Esophagus squamous epithelium (tissue), 4 donors: ENCODE data around the gene EIF2B4.

Experiments used
- CTCF ChIP-seq, 6 experiments: fragments of 450-650 bp in 4 of 6; fragments of 200-600 bp in 2 of 6; sonication (generic) in 2 of 6; IDR thresholded peaks; one replicate each; pipeline ENCODE4 v1.5.1; 2016 to 2019; ENCODE audit warnings: antibody characterized with exemption in 6 of 6, mild to moderate bottlenecking in 4 of 6, moderate library complexity in 4 of 6
- POLR2A ChIP-seq, 4 donors: fragments of 450-650 bp; IDR thresholded peaks; one replicate each; pipeline ENCODE4 v1.6.1; 2017; ENCODE audit warnings: antibody characterized with exemption in 4 of 4, mild to moderate bottlenecking in 4 of 4, moderate library complexity in 3 of 4

DNA sequence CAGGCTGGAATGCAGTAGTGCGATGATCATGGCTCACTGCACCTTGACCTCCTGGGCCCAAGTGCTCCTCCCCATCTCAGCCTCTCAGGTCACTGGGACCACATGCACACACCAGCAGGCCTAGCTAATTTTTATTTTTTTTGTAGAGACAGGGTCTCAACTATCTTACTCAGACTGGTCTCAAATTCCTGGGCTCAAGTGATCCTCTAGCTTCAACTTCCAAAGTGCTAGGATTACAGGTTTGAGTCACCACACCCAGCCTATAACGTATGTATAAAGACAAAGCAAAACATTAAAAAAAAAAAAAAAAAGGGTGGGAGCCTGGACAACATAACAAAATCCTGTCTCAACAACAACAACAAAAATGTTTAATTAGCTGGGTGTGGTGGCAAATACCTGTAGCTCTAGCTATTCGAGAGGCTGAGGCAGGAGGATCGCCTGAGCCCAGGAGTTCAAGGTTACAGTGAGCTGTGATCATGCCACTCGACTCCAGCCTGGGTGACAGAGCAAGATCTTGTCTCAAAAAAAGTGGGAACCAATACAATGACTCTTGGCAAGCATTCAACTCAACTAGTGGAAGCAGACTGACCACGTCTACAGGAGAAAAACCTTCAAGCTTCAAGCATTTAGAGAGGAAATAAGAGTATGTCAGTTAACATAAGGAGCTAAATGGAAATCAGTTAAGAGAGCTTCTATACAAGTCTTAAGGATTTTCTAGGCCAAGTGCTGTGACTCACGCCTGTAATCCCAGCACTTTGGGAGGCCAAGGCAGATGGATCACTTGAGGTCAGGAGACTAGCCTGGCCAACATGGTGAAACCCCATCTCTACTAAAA, 16.2 kb downstream of the EIF2B4 start:
- no peak for TF ChIP-seq CTCF (IDR thresholded peaks at IDR 0.05)
- TF ChIP-seq POLR2A (IDR thresholded peaks at IDR 0.05): no peak
